Measurements from ENCODE around the gene DNAH3. TPM values are rescaled to one million over a fixed set of nuclear protein-coding genes. Genes with fewer than 3 reads are reported as not detected.

Gene DNAH3
- total RNA-seq, 1 donor from 2014 or later: 1.0 TPM

DNA sequence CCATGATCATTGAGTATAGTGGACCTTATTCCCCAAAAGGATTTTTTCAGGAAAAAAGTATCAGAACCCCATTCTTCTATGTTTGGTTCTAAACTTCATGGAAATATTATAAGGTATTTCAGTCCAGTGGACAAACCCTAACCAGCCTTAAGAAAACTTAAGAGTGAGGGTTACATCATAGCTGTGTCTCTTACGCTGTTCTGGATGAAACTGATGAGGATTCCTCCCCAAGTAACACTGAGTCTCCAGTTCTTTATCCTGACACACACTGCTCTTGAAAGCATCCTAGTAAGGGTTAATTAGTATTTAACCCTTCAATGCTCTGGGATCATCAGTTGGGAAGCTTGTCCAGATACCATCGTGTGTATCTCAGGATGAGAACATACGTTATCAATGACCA is 245.1 kb downstream of the DNAH3 start:
- no peak for ATAC-seq
- DNase-seq (ENCODE audit: missing footprints): no peak
- intact Hi-C loops (cut with DNase I): no loop called here

DNA sequence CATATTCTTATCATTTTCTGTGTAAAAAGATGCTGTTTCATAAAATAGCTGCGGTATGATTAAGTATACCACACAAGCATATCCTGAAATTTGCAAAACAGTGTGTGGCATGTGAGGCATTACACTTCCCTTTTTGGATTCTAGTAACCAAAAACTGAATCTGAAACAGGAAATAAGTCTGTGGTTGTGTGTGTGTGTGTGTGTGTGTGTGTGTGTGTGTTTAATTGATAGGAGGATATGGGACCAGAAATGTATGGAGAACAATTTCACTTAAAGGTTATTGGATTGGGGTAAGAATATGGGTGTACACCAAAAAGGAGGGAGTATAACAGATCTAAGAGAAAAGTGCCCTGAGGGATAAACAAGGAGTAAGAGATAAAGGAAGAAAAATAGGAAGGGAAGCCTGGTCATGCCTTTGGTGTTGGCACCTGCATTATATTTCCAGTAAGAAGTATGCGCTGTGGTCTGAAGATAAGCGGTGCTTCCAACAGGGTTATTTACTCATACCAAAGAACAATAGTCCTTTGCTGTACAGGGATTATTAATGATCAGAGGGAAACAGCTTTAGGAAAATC is 246.1 kb downstream of the DNAH3 start:
- DNase-seq (ENCODE audit: missing footprints): no peak
- intact Hi-C loops (cut with DNase I): loop anchor here (5.0 kb wide), 1 partner anchor 37 kb away; no protein-coding TSS in a partner anchor
- no peak for ATAC-seq

DNA sequence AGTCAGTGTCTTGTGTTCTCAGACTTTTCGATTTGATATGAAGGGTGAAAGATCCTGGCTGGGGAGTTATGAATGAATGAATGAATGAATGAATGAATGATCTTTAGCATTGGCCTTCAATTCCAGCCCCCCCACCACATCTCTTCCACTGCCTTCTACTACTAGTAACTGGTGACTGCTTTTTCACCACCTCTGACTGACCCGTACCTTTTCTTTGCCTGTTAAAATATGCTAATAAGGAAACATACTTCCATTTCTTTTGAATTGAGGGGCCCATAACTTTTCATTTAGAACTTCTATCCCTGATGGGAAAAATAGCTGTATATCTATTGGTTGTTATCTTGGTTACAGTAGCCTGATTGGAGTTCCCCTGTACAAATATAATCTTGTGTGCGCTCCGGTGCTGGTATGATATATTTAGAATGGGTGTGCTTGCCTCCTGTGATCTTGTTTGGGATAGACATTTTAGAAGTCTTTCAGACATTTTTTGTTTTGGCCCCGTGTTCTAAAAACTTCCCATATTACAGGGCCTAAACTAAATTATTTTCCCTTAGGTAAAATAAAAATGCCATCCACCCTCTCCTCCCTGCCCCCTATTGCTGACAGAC is 246.6 kb downstream of the DNAH3 start:
- intact Hi-C loops (cut with DNase I): loop anchor here (5.0 kb wide), 1 partner anchor 37 kb away; no protein-coding TSS in a partner anchor
- DNase-seq (ENCODE audit: missing footprints) (no peak), ATAC-seq (no peak)

- no peak for ATAC-seq
- no peak for DNase-seq (ENCODE audit: missing footprints)
- intact Hi-C loops (cut with DNase I): loop anchor here (5.0 kb wide), 1 partner anchor 36 kb away; no protein-coding TSS in a partner anchor
Measured at GRCh38 chr16:20903116-20903898, 247.3 kb downstream of the DNAH3 start.

DNA sequence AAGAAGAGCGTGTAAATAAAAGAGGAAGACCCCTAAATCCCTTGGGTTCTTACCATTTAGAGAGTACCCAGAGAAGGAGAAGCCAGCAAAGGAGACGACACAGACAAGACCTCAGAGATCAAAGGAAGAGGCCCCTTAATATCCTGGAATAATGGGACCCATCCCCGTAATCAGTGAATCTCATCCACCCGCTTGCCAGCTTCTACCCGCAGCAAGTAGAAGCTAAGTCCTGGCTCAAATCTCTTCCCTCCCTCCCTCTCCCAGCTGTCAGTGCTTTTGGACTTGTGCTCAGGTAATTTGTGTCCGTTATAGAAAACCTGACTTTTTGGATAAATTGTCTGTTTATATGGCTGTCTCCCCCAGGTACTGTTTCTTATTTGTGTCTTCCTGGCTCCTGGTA is 248.2 kb downstream of the DNAH3 start:
- DNase-seq (ENCODE audit: missing footprints) (no peak), ATAC-seq (no peak)
- intact Hi-C loops (cut with DNase I): loop anchor here (5.0 kb wide), 1 partner anchor 35 kb away; no protein-coding TSS in a partner anchor

GRCh38 chr16:20901436-20902112 is 249.1 kb downstream of the DNAH3 start:
- DNase-seq (ENCODE audit: missing footprints): peak; percentile 68
- intact Hi-C loops (cut with DNase I): loop anchor here (5.0 kb wide), 1 partner anchor 34 kb away; no protein-coding TSS in a partner anchor
- peak; percentile 20 for ATAC-seq

GRCh38 chr16:20901068-20901435 is 249.6 kb downstream of the DNAH3 start:
- intact Hi-C loops (cut with DNase I): loop anchor here (5.0 kb wide), 1 partner anchor 34 kb away; no protein-coding TSS in a partner anchor
- DNase-seq (ENCODE audit: missing footprints) (no peak), ATAC-seq (peak; percentile 1)

- DNase-seq (ENCODE audit: missing footprints) (peak; percentile 98), ATAC-seq (peak; percentile 94)
- intact Hi-C loops (cut with DNase I): loop anchor here (1.0 to 5.0 kb wide), 2 partner anchors 33 to 49 kb away; no protein-coding TSS in a partner anchor
Measured at GRCh38 chr16:20900299-20901067, 250.2 kb downstream of the DNAH3 start, which contains the start of the genes DCUN1D3 and LYRM1. DCUN1D3 (minus strand) TSS chr16:20900358; CDS start chr16:20862538, 37,820 bp downstream. LYRM1 (plus strand) TSS chr16:20900771; CDS start chr16:20915556, 14,785 bp downstream.

DNA sequence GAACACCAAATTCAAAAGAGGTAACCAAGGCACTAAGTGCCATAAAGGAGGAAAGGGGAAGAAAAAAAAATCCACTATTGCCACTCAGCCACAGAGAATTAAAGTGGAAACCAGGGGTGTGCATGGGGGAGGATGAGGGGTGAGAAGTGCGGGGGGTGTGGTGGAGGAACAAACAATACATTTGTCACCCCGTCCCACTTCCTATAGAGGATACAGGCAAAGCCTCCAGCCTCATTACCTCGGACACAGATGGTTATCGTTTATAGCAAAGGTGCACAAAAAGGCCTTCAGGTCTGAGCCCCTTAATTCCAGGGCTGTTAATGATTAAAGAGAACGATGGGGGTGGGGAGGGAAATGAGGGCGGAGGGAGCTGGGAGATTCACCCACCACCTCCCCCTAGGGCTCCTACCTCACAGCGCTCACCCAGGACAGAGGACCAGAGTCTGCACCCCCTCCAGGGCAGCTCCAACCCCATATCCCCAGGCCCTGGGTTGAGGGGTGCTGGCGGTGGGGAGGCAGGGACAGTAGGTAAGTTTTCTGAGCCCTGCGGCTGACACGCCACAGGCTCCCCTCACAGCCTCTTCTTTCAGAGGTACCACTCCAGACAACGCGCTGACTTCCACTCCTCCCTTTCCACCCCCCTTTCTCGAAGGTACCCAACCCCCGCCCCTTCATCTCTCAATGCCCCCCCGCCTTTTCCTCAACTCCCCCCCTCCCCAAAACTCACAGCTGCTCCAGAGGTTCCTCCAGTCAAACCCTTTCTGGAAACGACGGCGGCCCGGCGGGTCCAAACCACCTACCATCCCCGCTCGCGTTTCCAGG is 251.0 kb downstream of the DNAH3 start:
- ATAC-seq: no peak
- DNase-seq (ENCODE audit: missing footprints): no peak
- intact Hi-C loops (cut with DNase I): loop anchor here (1.0 to 5.0 kb wide), 2 partner anchors 32 to 48 kb away; no protein-coding TSS in a partner anchor

DNA sequence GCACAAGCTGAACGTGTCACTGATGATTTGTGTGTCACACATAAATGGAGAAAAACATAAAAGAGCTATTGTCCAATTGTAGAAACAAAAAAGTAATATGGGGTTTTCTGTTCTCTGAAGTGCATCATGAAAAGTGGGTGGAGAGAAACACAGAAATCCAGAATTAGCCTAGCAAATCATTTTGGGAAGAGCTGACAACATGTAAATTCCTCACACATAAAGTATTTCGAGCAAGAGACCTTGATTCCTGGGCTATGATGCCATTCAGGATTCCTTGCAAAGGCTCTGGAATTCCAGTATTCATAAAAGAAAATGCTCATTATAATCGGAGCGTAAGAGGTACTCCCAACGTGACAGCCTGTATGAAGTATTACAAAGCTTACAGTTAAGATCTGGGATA is 251.6 kb downstream of the DNAH3 start:
- no peak for ATAC-seq
- intact Hi-C loops (cut with DNase I): no loop called here
- DNase-seq (ENCODE audit: missing footprints): no peak

DNA sequence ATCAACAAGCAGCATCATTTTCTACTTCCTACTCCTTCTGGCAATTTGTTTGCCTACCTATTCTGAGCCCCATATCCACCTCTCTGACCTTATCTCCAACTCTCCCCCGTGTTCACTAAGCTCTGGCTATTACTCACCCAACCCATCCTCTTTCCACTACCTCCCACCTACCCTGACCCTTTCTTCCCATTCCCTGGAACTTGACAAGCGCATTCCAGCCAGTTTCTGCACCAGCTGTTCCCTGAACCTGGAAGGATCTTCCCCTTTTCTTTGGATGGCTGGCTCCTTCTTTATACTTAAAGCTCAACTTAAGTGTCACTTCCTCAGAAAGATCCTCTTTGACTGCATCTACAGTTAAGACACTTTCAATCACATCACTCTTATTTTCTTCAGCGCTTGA is 252.7 kb downstream of the DNAH3 start:
- DNase-seq (ENCODE audit: missing footprints) (no peak), ATAC-seq (no peak)
- intact Hi-C loops (cut with DNase I): no loop called here

DNA sequence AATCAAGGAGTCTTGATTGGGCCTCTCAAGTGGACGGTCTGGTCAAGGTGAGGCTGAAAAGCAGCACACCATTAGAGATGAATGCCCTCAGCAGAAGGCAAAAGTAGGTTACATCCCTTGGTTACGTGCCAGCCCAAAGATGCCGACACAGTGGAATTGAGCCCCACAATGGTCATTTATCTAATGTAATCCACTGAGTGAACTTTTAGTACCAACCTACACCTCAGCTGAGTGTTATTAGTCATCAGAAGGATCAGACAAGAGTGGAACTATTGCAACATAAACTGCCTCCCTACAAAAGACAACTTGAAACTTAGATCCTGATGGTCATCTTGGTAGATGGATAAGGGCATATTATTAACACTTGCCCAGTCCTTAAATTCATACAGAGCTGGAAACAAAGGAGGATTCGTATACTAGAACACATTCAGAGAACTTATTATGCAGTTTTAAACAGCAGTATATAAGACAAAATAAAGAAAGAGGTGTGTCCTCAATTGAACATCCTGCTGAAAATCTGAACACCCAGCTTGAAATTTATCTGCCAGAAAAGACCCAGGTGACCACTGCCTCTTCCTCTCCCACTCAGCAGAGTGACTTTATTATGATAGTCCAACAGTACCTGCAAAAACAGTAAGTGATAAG is 253.3 kb downstream of the DNAH3 start:
- DNase-seq (ENCODE audit: missing footprints) (no peak), ATAC-seq (no peak)
- intact Hi-C loops (cut with DNase I): no loop called here

GRCh38 chr16:20894388-20894787 is 256.3 kb downstream of the DNAH3 start:
- intact Hi-C loops (cut with DNase I): no loop called here

GRCh38 chr16:20889625-20890275 is 260.9 kb downstream of the DNAH3 start:
- intact Hi-C loops (cut with DNase I): no loop called here
- DNase-seq (ENCODE audit: missing footprints) (no peak), ATAC-seq (no peak)

More at GRCh38 chr16:20894388-20894787, 256.3 kb downstream of the DNAH3 start:
- DNase-seq (ENCODE audit: missing footprints) (no peak), ATAC-seq (no peak)

GRCh38 chr16:20887207-20887606 is 263.4 kb downstream of the DNAH3 start:
- no peak for ATAC-seq
- intact Hi-C loops (cut with DNase I): no loop called here
- DNase-seq (ENCODE audit: missing footprints): no peak

DNA sequence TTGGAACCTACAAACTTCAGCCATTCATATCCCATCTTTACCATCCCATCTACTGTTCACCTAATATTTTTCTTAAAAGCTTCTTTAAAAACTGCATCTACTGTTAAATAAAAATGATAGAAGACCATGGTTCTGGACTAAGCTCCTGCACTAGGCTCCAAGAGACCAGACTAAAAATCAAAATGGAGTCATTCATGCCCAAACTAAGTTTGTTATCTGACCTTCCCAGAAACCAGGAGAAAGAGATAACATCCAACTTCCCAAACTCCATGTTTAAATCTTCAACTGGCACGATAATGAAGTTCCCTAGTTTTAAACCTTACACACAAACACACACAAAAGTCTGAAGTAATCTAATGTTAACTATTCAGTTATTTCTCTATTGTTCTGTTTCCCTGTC is 264.3 kb downstream of the DNAH3 start:
- ATAC-seq: no peak

GRCh38 chr16:20884240-20884556 is 266.4 kb downstream of the DNAH3 start:
- no peak for ATAC-seq
- no peak for DNase-seq (ENCODE audit: missing footprints)
- intact Hi-C loops (cut with DNase I): no loop called here

More for the DNA sequence above, 264.3 kb downstream of the DNAH3 start:
- DNase-seq (ENCODE audit: missing footprints): no peak
- intact Hi-C loops (cut with DNase I): no loop called here
